CD8-positive, alpha-beta memory T cell (primary cell): Measurements from ENCODE around the gene CCL7. TPM values are rescaled to one million over a fixed set of nuclear protein-coding genes. Genes with fewer than 3 reads are reported as not detected.

ENCODE experiments used
- CTCF ChIA-PET: fragments of 350-600 bp; sonication (Branson Sonifier 250); formaldehyde crosslinking; loops from one replicate; lab custom pipeline; 2021; ENCODE audit warnings: antibody characterized with exemption; lab: Charles Lee
- POLR2A ChIA-PET: fragments of 350-600 bp; sonication (Branson Sonifier 250); formaldehyde crosslinking; loops from one replicate; lab custom pipeline; 2021; ENCODE audit warnings: antibody characterized with exemption; lab: Charles Lee
- DNase-seq, 5 donors: peaks; one replicate each; pipeline versions ENCODE4 v3.0.0 to v3.0.0-alpha.2; 2020 to 2022; ENCODE audit warnings: mixed read lengths in 1 of 5
- H3K27ac ChIP-seq: one replicate; pipeline ENCODE4 v1.7.0; 2013; ENCODE audit warnings: low read depth, mild to moderate bottlenecking, low read length, moderate library complexity
- H3K27me3 ChIP-seq: 2 replicates; pipeline ENCODE4 v1.7.0; 2013; ENCODE audit warnings: low read length, mild to moderate bottlenecking; ENCODE audit not compliant: insufficient read depth, poor library complexity, severe bottlenecking
- H3K36me3 ChIP-seq: 2 replicates; pipeline ENCODE4 v1.7.0; 2013; ENCODE audit warnings: mild to moderate bottlenecking, low read length, moderate library complexity; ENCODE audit not compliant: insufficient read depth
- H3K4me1 ChIP-seq: 2 replicates; pipeline ENCODE4 v1.7.0; 2013; ENCODE audit warnings: mild to moderate bottlenecking, low read length, moderate library complexity; ENCODE audit not compliant: insufficient read depth
- H3K4me3 ChIP-seq: 2 replicates; pipeline ENCODE4 v1.7.0; 2013; ENCODE audit warnings: mild to moderate bottlenecking, low read length
- H3K9me3 ChIP-seq: 2 replicates; pipeline ENCODE4 v1.7.0; 2013; ENCODE audit warnings: mild to moderate bottlenecking, low read length
- H3K27ac Mint-ChIP-seq, 8 donors: one replicate each; pipeline ENCODE4 v1.8.0; 2020 to 2021; ENCODE audit warnings: mixed read lengths in 8 of 8, mild to moderate bottlenecking in 6 of 8, inconsistent platforms in 3 of 8, moderate library complexity in 3 of 8
- H3K27me3 Mint-ChIP-seq, 2 donors: one replicate each; pipeline ENCODE4 v1.8.0; 2020 to 2021; ENCODE audit warnings: mixed read lengths in 2 of 2, mild to moderate bottlenecking in 1 of 2, moderate library complexity in 1 of 2
- H3K36me3 Mint-ChIP-seq, 3 donors: one replicate each; pipeline ENCODE4 v1.8.0; 2020 to 2021; ENCODE audit warnings: mixed read lengths in 3 of 3, inconsistent platforms in 1 of 3, mild to moderate bottlenecking in 1 of 3
- H3K4me1 Mint-ChIP-seq, 3 donors: one replicate each; pipeline ENCODE4 v1.8.0; 2020 to 2021; ENCODE audit warnings: mixed read lengths in 3 of 3, inconsistent platforms in 1 of 3, mild to moderate bottlenecking in 1 of 3
- H3K4me3 Mint-ChIP-seq, 7 donors: one replicate each; pipeline ENCODE4 v1.8.0; 2020 to 2021; ENCODE audit warnings: mixed read lengths in 7 of 7, mild to moderate bottlenecking in 6 of 7, moderate library complexity in 4 of 7, inconsistent platforms in 2 of 7
- H3K9me3 Mint-ChIP-seq, 5 donors: one replicate each; pipeline ENCODE4 v1.8.0; 2020 to 2022; ENCODE audit warnings: mixed read lengths in 5 of 5, mild to moderate bottlenecking in 3 of 5, moderate library complexity in 2 of 5, inconsistent platforms in 1 of 5
- polyA plus RNA-seq: library from polyadenylated mRNA; unstranded; fragments of 300-500 nt; fragmentation: Illumina TruSeq; gene quantifications from one replicate; pipeline ENCODE4 v1.2.3, GENCODE V29; 2021
- total RNA-seq, 2 experiments: library from RNA; stranded (reverse); gene quantifications; one replicate each; pipeline ENCODE4 v1.2.3, GENCODE V29; 2021

Gene CCL7
- total and polyA plus RNA-seq, 3 experiments from 2014 or later = not detected

GRCh38 chr17:34251186-34251585 lies 18.8 kb upstream of the CCL7 start:
- Mint-ChIP-seq H3K27me3 (peaks cover 15 to 48% of the 10 kb centered on the region in 2 donors), H3K9me3 (no peaks in the 10 kb centered on the region)

GRCh38 chr17:34252095-34252443 lies 18.0 kb upstream of the CCL7 start:
- H3K9me3 Mint-ChIP-seq = no peaks in the 10 kb centered on the region
- H3K4me1 ChIP-seq = no peaks in the 10 kb centered on the region
- no peaks in the 10 kb centered on the region for H3K27me3 ChIP-seq
- no peak overlapping the region for H3K4me3 Mint-ChIP-seq
- H3K36me3 ChIP-seq = no peaks in the 10 kb centered on the region
- peaks cover 0 to 3% (median 0%) of the 10 kb centered on the region in 3 donors for H3K4me1 Mint-ChIP-seq
- H3K4me3 ChIP-seq = no peak overlapping the region
- H3K27ac Mint-ChIP-seq = no peak overlapping the region
- DNase-seq = no peak
- H3K27ac ChIP-seq = no peak overlapping the region
- peaks cover 13 to 53% of the 10 kb centered on the region in 2 donors for H3K27me3 Mint-ChIP-seq
- no peaks in the 10 kb centered on the region for H3K9me3 ChIP-seq
- ChIA-PET CTCF (no interaction called here), POLR2A (no interaction called here)
- H3K36me3 Mint-ChIP-seq = no peaks in the 10 kb centered on the region

More at GRCh38 chr17:34251186-34251585, 18.8 kb upstream of the CCL7 start:
- Histone ChIP-seq H3K4me3 (no peak overlapping the region), H3K27me3 (no peaks in the 10 kb centered on the region), H3K4me1 (no peaks in the 10 kb centered on the region), H3K9me3 (no peaks in the 10 kb centered on the region), H3K27ac (no peak overlapping the region), H3K36me3 (no peaks in the 10 kb centered on the region)
- POLR2A ChIA-PET = no interaction called here
- CTCF ChIA-PET = no interaction called here
- no peak for DNase-seq
- Mint-ChIP-seq H3K4me1 (peaks cover 0 to 3% (median 0%) of the 10 kb centered on the region in 3 donors), H3K27ac (no peak overlapping the region), H3K36me3 (no peaks in the 10 kb centered on the region), H3K4me3 (no peak overlapping the region)

GRCh38 chr17:34252444-34253138 lies 17.4 kb upstream of the CCL7 start:
- H3K36me3 Mint-ChIP-seq = no peaks in the 10 kb centered on the region
- ChIA-PET POLR2A (no interaction called here), CTCF (no interaction called here)
- Histone ChIP-seq H3K36me3 (no peaks in the 10 kb centered on the region), H3K4me1 (no peaks in the 10 kb centered on the region), H3K27ac (no peak overlapping the region), H3K27me3 (no peaks in the 10 kb centered on the region), H3K4me3 (no peak overlapping the region), H3K9me3 (no peaks in the 10 kb centered on the region)
- no peak for DNase-seq
- no peak overlapping the region for H3K4me3 Mint-ChIP-seq
- H3K9me3 Mint-ChIP-seq = no peaks in the 10 kb centered on the region
- no peak overlapping the region for H3K27ac Mint-ChIP-seq
- H3K27me3 Mint-ChIP-seq = peaks cover 13 to 58% of the 10 kb centered on the region in 2 donors
- peaks cover 0 to 3% (median 0%) of the 10 kb centered on the region in 3 donors for H3K4me1 Mint-ChIP-seq

GRCh38 chr17:34253139-34253525 lies 16.9 kb upstream of the CCL7 start:
- no peak overlapping the region for H3K27ac ChIP-seq
- H3K4me1 ChIP-seq = no peaks in the 10 kb centered on the region
- H3K36me3 ChIP-seq = no peaks in the 10 kb centered on the region
- no peak for DNase-seq
- ChIA-PET POLR2A (no interaction called here), CTCF (no interaction called here)
- Mint-ChIP-seq H3K4me1 (peaks cover 0 to 3% (median 0%) of the 10 kb centered on the region in 3 donors), H3K27ac (no peak overlapping the region), H3K27me3 (peaks cover 13 to 62% of the 10 kb centered on the region in 2 donors), H3K9me3 (no peaks in the 10 kb centered on the region), H3K36me3 (no peaks in the 10 kb centered on the region), H3K4me3 (no peak overlapping the region)
- H3K27me3 ChIP-seq = no peaks in the 10 kb centered on the region
- H3K4me3 ChIP-seq = no peak overlapping the region
- H3K9me3 ChIP-seq = no peaks in the 10 kb centered on the region

- Mint-ChIP-seq H3K4me3 (no peak overlapping the region), H3K9me3 (no peaks in the 10 kb centered on the region), H3K4me1 (peaks cover 0 to 3% (median 0%) of the 10 kb centered on the region in 3 donors), H3K36me3 (no peaks in the 10 kb centered on the region), H3K27me3 (peaks cover 12 to 69% of the 10 kb centered on the region in 2 donors), H3K27ac (no peak overlapping the region)
- Histone ChIP-seq H3K27me3 (peaks cover 4% of the 10 kb centered on the region), H3K4me1 (no peaks in the 10 kb centered on the region), H3K36me3 (no peaks in the 10 kb centered on the region), H3K9me3 (no peaks in the 10 kb centered on the region), H3K4me3 (no peak overlapping the region), H3K27ac (no peak overlapping the region)
- no peak for DNase-seq
- ChIA-PET POLR2A (no interaction called here), CTCF (no interaction called here)
Measured at GRCh38 chr17:34254146-34254545, 15.9 kb upstream of the CCL7 start.

GRCh38 chr17:34254651-34255380 lies 15.2 kb upstream of the CCL7 start, which contains the start of gene CCL2:
Gene CCL2, plus strand, starts transcription at chr17:34255285. Its CDS starts 65 bp downstream, at chr17:34255350.
- peaks cover 12 to 75% of the 10 kb centered on the region in 2 donors for H3K27me3 Mint-ChIP-seq
- peaks cover 0 to 3% (median 0%) of the 10 kb centered on the region in 3 donors for H3K4me1 Mint-ChIP-seq
- POLR2A ChIA-PET = no interaction called here
- H3K27me3 ChIP-seq = peaks cover 4% of the 10 kb centered on the region
- H3K27ac ChIP-seq = no peak within 1 kb of the TSS
- no peak within 1 kb of the TSS for H3K4me3 ChIP-seq
- no peaks in the 10 kb centered on the region for H3K4me1 ChIP-seq
- no peak within 1 kb of the TSS for H3K27ac Mint-ChIP-seq
- H3K9me3 Mint-ChIP-seq = no peaks in the 10 kb centered on the region
- no peaks in the 10 kb centered on the region for H3K9me3 ChIP-seq
- CTCF ChIA-PET = no interaction called here
- no peaks in the 10 kb centered on the region for H3K36me3 Mint-ChIP-seq
- H3K4me3 Mint-ChIP-seq = no peak within 1 kb of the TSS
- DNase-seq = no peak
- H3K36me3 ChIP-seq = no peaks in the 10 kb centered on the region

GRCh38 chr17:34255381-34255732 lies 14.7 kb upstream of the CCL7 start:
- Histone ChIP-seq H3K9me3 (no peaks in the 10 kb centered on the region), H3K36me3 (no peaks in the 10 kb centered on the region), H3K27me3 (peaks cover 4% of the 10 kb centered on the region), H3K4me3 (no peak overlapping the region), H3K4me1 (no peaks in the 10 kb centered on the region), H3K27ac (no peak overlapping the region)
- no peak for DNase-seq
- Mint-ChIP-seq H3K36me3 (no peaks in the 10 kb centered on the region), H3K27ac (no peak overlapping the region), H3K9me3 (no peaks in the 10 kb centered on the region), H3K27me3 (peaks cover 12 to 75% of the 10 kb centered on the region in 2 donors), H3K4me3 (no peak overlapping the region), H3K4me1 (peaks cover 0 to 3% (median 0%) of the 10 kb centered on the region in 3 donors)
- ChIA-PET CTCF (no interaction called here), POLR2A (no interaction called here)

- H3K27ac Mint-ChIP-seq = no peak overlapping the region
- peaks cover 12 to 74% of the 10 kb centered on the region in 2 donors for H3K27me3 Mint-ChIP-seq
- no peaks in the 10 kb centered on the region for H3K4me1 ChIP-seq
- DNase-seq = no peak
- no peaks in the 10 kb centered on the region for H3K36me3 ChIP-seq
- H3K36me3 Mint-ChIP-seq = no peaks in the 10 kb centered on the region
- POLR2A ChIA-PET = no interaction called here
- CTCF ChIA-PET = interaction anchor here (1.2 kb wide), 1 partner anchor 9 kb away, joined by 3 read pairs; no protein-coding TSS in a partner anchor
- no peak overlapping the region for H3K27ac ChIP-seq
- H3K4me3 Mint-ChIP-seq = no peak overlapping the region
- H3K4me1 Mint-ChIP-seq = peaks cover 0 to 3% (median 0%) of the 10 kb centered on the region in 3 donors
- no peaks in the 10 kb centered on the region for H3K9me3 Mint-ChIP-seq
- no peak overlapping the region for H3K4me3 ChIP-seq
- no peaks in the 10 kb centered on the region for H3K9me3 ChIP-seq
- peaks cover 4% of the 10 kb centered on the region for H3K27me3 ChIP-seq
Measured at GRCh38 chr17:34255841-34256240, 14.2 kb upstream of the CCL7 start.
